ENCODE results near the gene STXBP2.

Gene STXBP2

GRCh38 chr19:7596211-7596937, 40.5 kb upstream of the STXBP2 start:
- H3K4me1 ChIP-seq (ENCODE audit: low read depth, poor library complexity, severe bottlenecking) = no peaks in the 10 kb centered on the region
- TF ChIP-seq, protein P1, sequence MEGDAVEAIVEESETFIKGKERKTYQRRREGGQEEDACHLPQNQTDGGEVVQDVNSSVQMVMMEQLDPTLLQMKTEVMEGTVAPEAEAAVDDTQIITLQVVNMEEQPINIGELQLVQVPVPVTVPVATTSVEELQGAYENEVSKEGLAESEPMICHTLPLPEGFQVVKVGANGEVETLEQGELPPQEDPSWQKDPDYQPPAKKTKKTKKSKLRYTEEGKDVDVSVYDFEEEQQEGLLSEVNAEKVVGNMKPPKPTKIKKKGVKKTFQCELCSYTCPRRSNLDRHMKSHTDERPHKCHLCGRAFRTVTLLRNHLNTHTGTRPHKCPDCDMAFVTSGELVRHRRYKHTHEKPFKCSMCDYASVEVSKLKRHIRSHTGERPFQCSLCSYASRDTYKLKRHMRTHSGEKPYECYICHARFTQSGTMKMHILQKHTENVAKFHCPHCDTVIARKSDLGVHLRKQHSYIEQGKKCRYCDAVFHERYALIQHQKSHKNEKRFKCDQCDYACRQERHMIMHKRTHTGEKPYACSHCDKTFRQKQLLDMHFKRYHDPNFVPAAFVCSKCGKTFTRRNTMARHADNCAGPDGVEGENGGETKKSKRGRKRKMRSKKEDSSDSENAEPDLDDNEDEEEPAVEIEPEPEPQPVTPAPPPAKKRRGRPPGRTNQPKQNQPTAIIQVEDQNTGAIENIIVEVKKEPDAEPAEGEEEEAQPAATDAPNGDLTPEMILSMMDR (conservative IDR thresholded peaks at IDR 0.05; ENCODE audit: low read depth, low read length) = no peak
- H3K27ac ChIP-seq = no peak overlapping the region
- H3K4me3 ChIP-seq (IDR thresholded peaks at IDR 0.05; ENCODE audit: insufficient read depth, low read depth, low read length) = no peak overlapping the region
- peak overlapping the region; percentile 25; the same call in 1 of the 2 replicates for H3K4me2 ChIP-seq
- H3K27me3 ChIP-seq (ENCODE audit: insufficient read depth, low read depth) = peaks cover 18% of the 10 kb centered on the region; the same call in 1 of the 2 replicates
- no peaks in the 10 kb centered on the region for H3K79me2 ChIP-seq (ENCODE audit: insufficient read depth, low read depth)
- no peak overlapping the region for H3K9ac ChIP-seq
- H2AFZ ChIP-seq (ENCODE audit: low read depth) = no peak overlapping the region
- no peaks in the 10 kb centered on the region for H4K20me1 ChIP-seq (ENCODE audit: insufficient read depth)
- H3K36me3 ChIP-seq (ENCODE audit: insufficient read depth) = no peaks in the 10 kb centered on the region

- no peak overlapping the region for H3K4me2 ChIP-seq
These were observed 39.2 kb upstream of the STXBP2 start for GRCh38 chr19:7597689-7598088.

DNA sequence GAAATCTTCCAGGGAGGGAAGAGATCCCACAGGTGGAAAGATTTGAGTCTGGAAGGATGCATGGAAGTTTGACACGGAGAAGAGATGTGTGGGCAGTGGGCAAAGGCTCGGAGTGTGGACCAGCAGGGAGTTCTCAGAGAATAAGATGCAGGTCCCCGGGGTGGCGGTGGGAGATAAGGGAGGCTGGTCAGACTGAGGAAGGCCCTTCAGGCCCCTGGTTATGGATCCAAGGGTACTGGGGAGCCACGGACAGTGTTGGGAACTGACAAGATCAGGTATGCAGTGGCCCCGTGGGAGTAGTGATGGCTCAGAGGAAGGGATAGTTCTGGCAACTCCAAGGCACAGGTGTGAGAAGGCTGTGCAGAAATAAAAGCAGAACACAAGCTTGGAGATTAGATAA, 38.7 kb upstream of the STXBP2 start:
- no peak overlapping the region for H3K4me3 ChIP-seq (IDR thresholded peaks at IDR 0.05; ENCODE audit: insufficient read depth, low read depth, low read length)
- H3K9ac ChIP-seq = no peak overlapping the region
- H2AFZ ChIP-seq (ENCODE audit: low read depth) = no peak overlapping the region
- TF ChIP-seq, protein P1 (conservative IDR thresholded peaks at IDR 0.05; ENCODE audit: low read depth, low read length) = no peak
- no peaks in the 10 kb centered on the region for H3K79me2 ChIP-seq (ENCODE audit: insufficient read depth, low read depth)
- H3K27me3 ChIP-seq (ENCODE audit: insufficient read depth, low read depth) = peaks cover 16% of the 10 kb centered on the region; the same call in 1 of the 2 replicates
- H4K20me1 ChIP-seq (ENCODE audit: insufficient read depth) = no peaks in the 10 kb centered on the region
- no peak overlapping the region for H3K4me2 ChIP-seq
- H3K27ac ChIP-seq = no peak overlapping the region
- no peaks in the 10 kb centered on the region for H3K4me1 ChIP-seq (ENCODE audit: low read depth, poor library complexity, severe bottlenecking)
- H3K36me3 ChIP-seq (ENCODE audit: insufficient read depth) = no peaks in the 10 kb centered on the region

More at GRCh38 chr19:7597689-7598088, 39.2 kb upstream of the STXBP2 start:
- Histone ChIP-seq H3K79me2 (ENCODE audit: insufficient read depth, low read depth) (no peaks in the 10 kb centered on the region), H3K36me3 (ENCODE audit: insufficient read depth) (no peaks in the 10 kb centered on the region), H3K4me1 (ENCODE audit: low read depth, poor library complexity, severe bottlenecking) (no peaks in the 10 kb centered on the region), H3K27ac (no peak overlapping the region), H3K9ac (no peak overlapping the region), H4K20me1 (ENCODE audit: insufficient read depth) (no peaks in the 10 kb centered on the region), H2AFZ (ENCODE audit: low read depth) (no peak overlapping the region), H3K4me3 (IDR thresholded peaks at IDR 0.05; ENCODE audit: insufficient read depth, low read depth, low read length) (no peak overlapping the region), H3K27me3 (ENCODE audit: insufficient read depth, low read depth) (peaks cover 16% of the 10 kb centered on the region; the same call in 1 of the 2 replicates)
- TF ChIP-seq, protein P1 (conservative IDR thresholded peaks at IDR 0.05; ENCODE audit: low read depth, low read length) = no peak

- no peak overlapping the region for H2AFZ ChIP-seq (ENCODE audit: low read depth)
- H3K4me3 ChIP-seq (IDR thresholded peaks at IDR 0.05; ENCODE audit: insufficient read depth, low read depth, low read length) = no peak overlapping the region
- H3K9ac ChIP-seq = no peak overlapping the region
- H3K79me2 ChIP-seq (ENCODE audit: insufficient read depth, low read depth) = no peaks in the 10 kb centered on the region
- no peaks in the 10 kb centered on the region for H4K20me1 ChIP-seq (ENCODE audit: insufficient read depth)
- H3K27me3 ChIP-seq (ENCODE audit: insufficient read depth, low read depth) = peaks cover 11% of the 10 kb centered on the region; the same call in 1 of the 2 replicates
- H3K36me3 ChIP-seq (ENCODE audit: insufficient read depth) = no peaks in the 10 kb centered on the region
- TF ChIP-seq, protein P1 (conservative IDR thresholded peaks at IDR 0.05; ENCODE audit: low read depth, low read length) = no peak
- no peak overlapping the region for H3K4me2 ChIP-seq
- no peaks in the 10 kb centered on the region for H3K4me1 ChIP-seq (ENCODE audit: low read depth, poor library complexity, severe bottlenecking)
- no peak overlapping the region for H3K27ac ChIP-seq
These were observed 36.2 kb upstream of the STXBP2 start for GRCh38 chr19:7600721-7601120.

All from KMS-11 (cell line).